SK-N-SH treated with all-trans-retinoic acid at 6 μM for 48 hours (cell line): ENCODE data around the gene USP13.

ENCODE experiments used
- ARNTL ChIP-seq: fragments of 450-650 bp; formaldehyde crosslinking; IDR thresholded peaks from 2 replicates; pipeline ENCODE4 v1.5.0; 2020; ENCODE audit warnings: low read depth, mild to moderate bottlenecking, moderate library complexity, borderline replicate concordance
- CREB5 ChIP-seq: fragments of 250-450 bp; sonication (Bioruptor Pico); IDR thresholded peaks from 2 replicates; pipeline ENCODE4 v1.5.1; 2020; ENCODE audit warnings: low read depth, mild to moderate bottlenecking, moderate library complexity
- CSRNP3 ChIP-seq: fragments of 250-450 bp; sonication (Bioruptor Pico); IDR thresholded peaks from 2 replicates; pipeline ENCODE4 v1.5.1; 2021; ENCODE audit warnings: mild to moderate bottlenecking, moderate library complexity
- ESRRG ChIP-seq: fragments of 250-450 bp; sonication (Bioruptor Pico); IDR thresholded peaks from 2 replicates; pipeline ENCODE4 v1.6.1; 2021; ENCODE audit warnings: mild to moderate bottlenecking
- ISL1 ChIP-seq: fragments of 250-450 bp; sonication (Bioruptor Pico); IDR thresholded peaks from 2 replicates; pipeline ENCODE4 v2.1.2; 2022; ENCODE audit warnings: mild to moderate bottlenecking, moderate library complexity
- OSR1 ChIP-seq: fragments of 250-450 bp; sonication (Bioruptor Pico); IDR thresholded peaks from 2 replicates; pipeline ENCODE4 v1.8.0; 2022; ENCODE audit warnings: moderate library complexity, mild to moderate bottlenecking, inconsistent platforms
- PATZ1 ChIP-seq: fragments of 250-450 bp; sonication (Bioruptor Pico); IDR thresholded peaks from 2 replicates; pipeline ENCODE4 v1.8.0; 2020; ENCODE audit warnings: mild to moderate bottlenecking, moderate library complexity, borderline replicate concordance
- POU6F1 ChIP-seq: fragments of 250-450 bp; sonication (Bioruptor Pico); IDR thresholded peaks from 2 replicates; pipeline ENCODE4 v1.8.0; 2021; ENCODE audit warnings: low read depth, mild to moderate bottlenecking, moderate library complexity, borderline replicate concordance
- RARB ChIP-seq: fragments of 250-450 bp; sonication (Bioruptor Pico); IDR thresholded peaks from 2 replicates; pipeline ENCODE4 v1.8.0; 2021; ENCODE audit warnings: mild to moderate bottlenecking, moderate library complexity
- TOX ChIP-seq: fragments of 250-450 bp; sonication (Bioruptor Pico); IDR thresholded peaks from 2 replicates; pipeline ENCODE4 v1.8.0; 2021; ENCODE audit warnings: mild to moderate bottlenecking, moderate library complexity, borderline replicate concordance
- ZFP3 ChIP-seq: fragments of 250-450 bp; sonication (Bioruptor Pico); IDR thresholded peaks from 2 replicates; pipeline ENCODE4 v1.5.0; 2020; ENCODE audit warnings: mild to moderate bottlenecking, moderate library complexity
- ZFP30 ChIP-seq: fragments of 450-650 bp; formaldehyde crosslinking; IDR thresholded peaks from 2 replicates; pipeline ENCODE4 v1.5.0; 2022; ENCODE audit warnings: mild to moderate bottlenecking, moderate library complexity
- ZNF565 ChIP-seq: fragments of 450-650 bp; formaldehyde crosslinking; conservative IDR thresholded peaks from 2 replicates; pipeline ENCODE4 v1.5.0; 2020; ENCODE audit warnings: low read depth, mild to moderate bottlenecking, moderate library complexity

- TF ChIP-seq ZFP30 (no peak), OSR1 (no peak), CREB5 (no peak), RARB (CRISPR knock-in tag) (no peak), PATZ1 (CRISPR knock-in tag) (no peak), ESRRG (CRISPR knock-in tag) (no peak), POU6F1 (CRISPR knock-in tag) (no peak), ZNF565 (CRISPR knock-in tag) (no peak), ARNTL (CRISPR knock-in tag) (no peak), CSRNP3 (no peak), TOX (CRISPR knock-in tag) (no peak), ZFP3 (CRISPR knock-in tag) (no peak), ISL1 (no peak)
Observed at GRCh38 chr3:179603831-179604230, 49.0 kb upstream of the USP13 start.
